Transverse colon (tissue), 4 donors: ENCODE data around the gene GLMP.

ENCODE experiments used
- POLR2A ChIP-seq: fragments of 450-650 bp; IDR thresholded peaks from one replicate; pipeline ENCODE4 v1.6.1; 2016; ENCODE audit warnings: antibody characterized with exemption, mild to moderate bottlenecking, moderate library complexity
- POLR2AphosphoS5 ChIP-seq, 3 donors: sonication (generic); formaldehyde crosslinking; IDR thresholded peaks; one replicate each; pipeline ENCODE4 v1.6.1; 2016; ENCODE audit warnings: antibody characterized with exemption in 3 of 3
- TF ChIP-seq, protein P1 (sequence below), 5 experiments: fragments of 200-600 bp in 3 of 5; fragments of 450-650 bp in 2 of 5; sonication (generic) in 3 of 5; IDR thresholded peaks; 1 replicate in 2 of 5; 2 replicates in 3 of 5; pipeline ENCODE4 v1.5.1; 2016 to 2017; ENCODE audit warnings: antibody characterized with exemption in 5 of 5, inconsistent platforms in 3 of 5, mild to moderate bottlenecking in 2 of 5, moderate library complexity in 1 of 5

DNA sequence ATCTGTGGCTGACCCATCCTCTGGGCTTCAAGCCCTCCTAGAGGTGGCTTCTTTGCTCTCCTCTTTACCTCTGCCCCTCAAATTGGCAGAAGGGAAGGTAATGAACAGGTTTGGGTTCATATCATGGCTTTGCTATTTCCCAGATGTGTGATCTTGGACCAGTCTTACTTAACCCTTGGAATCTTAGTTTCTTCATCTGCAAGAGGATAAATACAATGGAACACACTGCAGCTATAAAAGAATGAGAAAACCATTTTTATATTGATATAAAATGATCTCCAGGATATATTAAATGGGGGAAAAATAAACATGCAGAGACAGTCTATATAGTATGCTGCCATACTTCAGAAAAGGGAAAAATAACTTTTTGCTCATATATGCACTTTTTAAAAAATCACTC is 5.6 kb downstream of the GLMP start:
- TF ChIP-seq, protein P1, sequence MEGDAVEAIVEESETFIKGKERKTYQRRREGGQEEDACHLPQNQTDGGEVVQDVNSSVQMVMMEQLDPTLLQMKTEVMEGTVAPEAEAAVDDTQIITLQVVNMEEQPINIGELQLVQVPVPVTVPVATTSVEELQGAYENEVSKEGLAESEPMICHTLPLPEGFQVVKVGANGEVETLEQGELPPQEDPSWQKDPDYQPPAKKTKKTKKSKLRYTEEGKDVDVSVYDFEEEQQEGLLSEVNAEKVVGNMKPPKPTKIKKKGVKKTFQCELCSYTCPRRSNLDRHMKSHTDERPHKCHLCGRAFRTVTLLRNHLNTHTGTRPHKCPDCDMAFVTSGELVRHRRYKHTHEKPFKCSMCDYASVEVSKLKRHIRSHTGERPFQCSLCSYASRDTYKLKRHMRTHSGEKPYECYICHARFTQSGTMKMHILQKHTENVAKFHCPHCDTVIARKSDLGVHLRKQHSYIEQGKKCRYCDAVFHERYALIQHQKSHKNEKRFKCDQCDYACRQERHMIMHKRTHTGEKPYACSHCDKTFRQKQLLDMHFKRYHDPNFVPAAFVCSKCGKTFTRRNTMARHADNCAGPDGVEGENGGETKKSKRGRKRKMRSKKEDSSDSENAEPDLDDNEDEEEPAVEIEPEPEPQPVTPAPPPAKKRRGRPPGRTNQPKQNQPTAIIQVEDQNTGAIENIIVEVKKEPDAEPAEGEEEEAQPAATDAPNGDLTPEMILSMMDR (IDR thresholded peaks at IDR 0.05): no peak
- TF ChIP-seq POLR2A (no peak), POLR2AphosphoS5 (IDR thresholded peaks at IDR 0.05) (no peak)
